Stomach (tissue), 4 donors: ENCODE measurements around the gene EPHB4.

Experiments
- EP300 ChIP-seq: sonication (generic); formaldehyde crosslinking; IDR thresholded peaks from one replicate; pipeline ENCODE4 v1.6.1; 2017; ENCODE audit warnings: antibody characterized with exemption
- TF ChIP-seq, protein P1 (sequence below), 7 experiments: fragments of 450-650 bp in 4 of 7; fragments of 200-600 bp in 3 of 7; sonication (generic) in 3 of 7; IDR thresholded peaks; one replicate each; pipeline ENCODE4 v1.5.1; 2016 to 2019; ENCODE audit warnings: antibody characterized with exemption in 7 of 7, control low read depth in 2 of 7, mild to moderate bottlenecking in 1 of 7

DNA sequence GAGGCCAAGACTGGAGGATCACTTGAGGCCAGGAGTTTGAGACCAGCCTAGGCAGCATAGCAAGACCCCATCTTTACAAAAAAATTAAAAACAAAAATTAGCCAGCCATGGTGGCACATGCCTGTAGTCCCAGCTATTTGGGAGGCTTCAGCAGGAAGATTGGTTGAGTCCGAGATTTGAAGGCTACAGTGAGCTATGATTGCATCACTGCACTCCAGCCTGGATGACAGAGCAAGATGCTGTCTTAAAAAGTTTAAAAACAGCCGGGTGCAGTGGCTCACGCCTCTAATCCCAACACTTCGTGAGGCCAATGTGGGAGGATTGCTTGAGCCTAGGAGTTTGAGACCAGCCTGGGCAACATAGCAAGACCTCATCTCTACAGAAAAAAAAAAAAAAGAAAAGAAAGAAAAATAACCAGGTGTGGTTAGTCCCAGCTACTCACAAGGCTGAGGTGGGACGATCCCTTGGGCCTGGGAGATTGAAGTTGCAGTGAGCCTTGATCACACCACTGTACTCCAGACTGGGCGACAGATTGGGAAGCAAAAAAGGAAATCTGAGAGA is 49.2 kb downstream of the EPHB4 start:
- TF ChIP-seq, protein P1, sequence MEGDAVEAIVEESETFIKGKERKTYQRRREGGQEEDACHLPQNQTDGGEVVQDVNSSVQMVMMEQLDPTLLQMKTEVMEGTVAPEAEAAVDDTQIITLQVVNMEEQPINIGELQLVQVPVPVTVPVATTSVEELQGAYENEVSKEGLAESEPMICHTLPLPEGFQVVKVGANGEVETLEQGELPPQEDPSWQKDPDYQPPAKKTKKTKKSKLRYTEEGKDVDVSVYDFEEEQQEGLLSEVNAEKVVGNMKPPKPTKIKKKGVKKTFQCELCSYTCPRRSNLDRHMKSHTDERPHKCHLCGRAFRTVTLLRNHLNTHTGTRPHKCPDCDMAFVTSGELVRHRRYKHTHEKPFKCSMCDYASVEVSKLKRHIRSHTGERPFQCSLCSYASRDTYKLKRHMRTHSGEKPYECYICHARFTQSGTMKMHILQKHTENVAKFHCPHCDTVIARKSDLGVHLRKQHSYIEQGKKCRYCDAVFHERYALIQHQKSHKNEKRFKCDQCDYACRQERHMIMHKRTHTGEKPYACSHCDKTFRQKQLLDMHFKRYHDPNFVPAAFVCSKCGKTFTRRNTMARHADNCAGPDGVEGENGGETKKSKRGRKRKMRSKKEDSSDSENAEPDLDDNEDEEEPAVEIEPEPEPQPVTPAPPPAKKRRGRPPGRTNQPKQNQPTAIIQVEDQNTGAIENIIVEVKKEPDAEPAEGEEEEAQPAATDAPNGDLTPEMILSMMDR (IDR thresholded peaks at IDR 0.05) = no peak
- TF ChIP-seq EP300 = no peak
